OCI-LY1 (cell line): ENCODE data around the gene CSK.

Experiments
- EZH2 ChIP-seq: fragments of 200-600 bp; sonication (generic), shearing (Covaris generic); IDR thresholded peaks from 2 replicates; pipeline ENCODE4 v1.8.0; 2017; ENCODE audit warnings: borderline replicate concordance, mixed run types, mild to moderate bottlenecking, antibody characterized with exemption, low read length, moderate library complexity, mixed read lengths
- TF ChIP-seq, protein P1 (sequence below): fragments of 200-600 bp; sonication (generic), shearing (Covaris generic); IDR thresholded peaks from 2 replicates; pipeline ENCODE4 v1.5.1; 2017; ENCODE audit warnings: mild to moderate bottlenecking, antibody characterized with exemption, low read length, moderate library complexity, mixed read lengths

DNA sequence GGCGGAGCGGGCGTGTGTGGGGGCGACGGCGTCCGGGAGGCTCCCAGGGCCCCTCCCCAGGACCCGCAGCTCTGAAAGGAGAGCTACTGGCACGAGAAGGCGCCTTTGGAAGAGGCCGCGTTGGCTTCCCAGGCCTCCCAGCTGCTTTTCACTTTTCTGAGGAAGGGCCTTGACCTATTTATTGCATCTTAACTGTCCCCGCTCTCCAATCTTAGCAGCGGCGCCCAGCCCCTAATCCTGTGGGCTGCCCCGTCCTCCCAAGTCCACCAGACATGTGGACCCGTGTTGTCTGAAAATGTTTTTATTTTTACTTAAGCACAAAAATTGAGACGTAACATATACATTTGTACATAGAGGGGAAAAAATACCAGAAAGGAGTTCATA is 61.6 kb downstream of the CSK start:
- TF ChIP-seq, protein P1, sequence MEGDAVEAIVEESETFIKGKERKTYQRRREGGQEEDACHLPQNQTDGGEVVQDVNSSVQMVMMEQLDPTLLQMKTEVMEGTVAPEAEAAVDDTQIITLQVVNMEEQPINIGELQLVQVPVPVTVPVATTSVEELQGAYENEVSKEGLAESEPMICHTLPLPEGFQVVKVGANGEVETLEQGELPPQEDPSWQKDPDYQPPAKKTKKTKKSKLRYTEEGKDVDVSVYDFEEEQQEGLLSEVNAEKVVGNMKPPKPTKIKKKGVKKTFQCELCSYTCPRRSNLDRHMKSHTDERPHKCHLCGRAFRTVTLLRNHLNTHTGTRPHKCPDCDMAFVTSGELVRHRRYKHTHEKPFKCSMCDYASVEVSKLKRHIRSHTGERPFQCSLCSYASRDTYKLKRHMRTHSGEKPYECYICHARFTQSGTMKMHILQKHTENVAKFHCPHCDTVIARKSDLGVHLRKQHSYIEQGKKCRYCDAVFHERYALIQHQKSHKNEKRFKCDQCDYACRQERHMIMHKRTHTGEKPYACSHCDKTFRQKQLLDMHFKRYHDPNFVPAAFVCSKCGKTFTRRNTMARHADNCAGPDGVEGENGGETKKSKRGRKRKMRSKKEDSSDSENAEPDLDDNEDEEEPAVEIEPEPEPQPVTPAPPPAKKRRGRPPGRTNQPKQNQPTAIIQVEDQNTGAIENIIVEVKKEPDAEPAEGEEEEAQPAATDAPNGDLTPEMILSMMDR: no peak; the same call in 1 of the 2 replicates
- TF ChIP-seq EZH2: no peak
